Measurements from ENCODE around the gene EXOC3L1.

EXOC3L1 gene

GRCh38 chr16:67144943-67145342 is 45.0 kb downstream of the EXOC3L1 start:
- no peak for FAIRE-seq
- TF ChIP-seq, protein P1, sequence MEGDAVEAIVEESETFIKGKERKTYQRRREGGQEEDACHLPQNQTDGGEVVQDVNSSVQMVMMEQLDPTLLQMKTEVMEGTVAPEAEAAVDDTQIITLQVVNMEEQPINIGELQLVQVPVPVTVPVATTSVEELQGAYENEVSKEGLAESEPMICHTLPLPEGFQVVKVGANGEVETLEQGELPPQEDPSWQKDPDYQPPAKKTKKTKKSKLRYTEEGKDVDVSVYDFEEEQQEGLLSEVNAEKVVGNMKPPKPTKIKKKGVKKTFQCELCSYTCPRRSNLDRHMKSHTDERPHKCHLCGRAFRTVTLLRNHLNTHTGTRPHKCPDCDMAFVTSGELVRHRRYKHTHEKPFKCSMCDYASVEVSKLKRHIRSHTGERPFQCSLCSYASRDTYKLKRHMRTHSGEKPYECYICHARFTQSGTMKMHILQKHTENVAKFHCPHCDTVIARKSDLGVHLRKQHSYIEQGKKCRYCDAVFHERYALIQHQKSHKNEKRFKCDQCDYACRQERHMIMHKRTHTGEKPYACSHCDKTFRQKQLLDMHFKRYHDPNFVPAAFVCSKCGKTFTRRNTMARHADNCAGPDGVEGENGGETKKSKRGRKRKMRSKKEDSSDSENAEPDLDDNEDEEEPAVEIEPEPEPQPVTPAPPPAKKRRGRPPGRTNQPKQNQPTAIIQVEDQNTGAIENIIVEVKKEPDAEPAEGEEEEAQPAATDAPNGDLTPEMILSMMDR (IDR thresholded peaks at IDR 0.05; ENCODE audit: insufficient read depth, missing control alignments) = no peak
- no peak for DNase-seq (ENCODE audit: insufficient read length, low spot score)

DNA sequence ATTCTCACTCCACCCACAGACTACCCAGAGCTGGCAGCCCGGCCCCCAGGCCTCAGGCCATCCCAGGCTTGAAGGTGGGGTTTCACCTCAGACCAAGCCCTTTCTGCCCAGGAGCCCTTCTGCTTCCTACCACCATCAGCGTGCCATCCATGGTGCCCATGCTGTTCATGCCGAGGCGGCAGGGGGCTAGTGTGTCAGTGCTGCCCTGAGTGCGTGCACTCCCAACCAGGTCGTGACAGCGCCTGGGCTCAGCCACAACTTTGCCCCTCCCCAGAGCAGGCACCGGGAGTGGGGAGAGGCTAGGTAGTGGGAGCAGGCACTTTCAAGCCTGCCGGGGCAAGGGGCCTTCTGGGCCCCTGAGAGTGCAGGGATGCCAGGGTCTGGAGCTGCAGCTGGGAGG is 47.6 kb downstream of the EXOC3L1 start:
- FAIRE-seq = no peak
- no peak for DNase-seq (ENCODE audit: insufficient read length, low spot score)
- TF ChIP-seq, protein P1 (IDR thresholded peaks at IDR 0.05; ENCODE audit: insufficient read depth, missing control alignments) = no peak

- TF ChIP-seq, protein P1 (IDR thresholded peaks at IDR 0.05; ENCODE audit: insufficient read depth, missing control alignments) = no peak
- FAIRE-seq (no peak), DNase-seq (ENCODE audit: insufficient read length, low spot score) (no peak)
Measured at GRCh38 chr16:67141391-67141790, 48.5 kb downstream of the EXOC3L1 start.

GRCh38 chr16:67137605-67138004 is 52.3 kb downstream of the EXOC3L1 start:
- FAIRE-seq (no peak), DNase-seq (ENCODE audit: insufficient read length, low spot score) (no peak)
- TF ChIP-seq, protein P1 (IDR thresholded peaks at IDR 0.05; ENCODE audit: insufficient read depth, missing control alignments) = no peak
